Liver (tissue), 9 donors: ENCODE data around the gene HYAL1. TPM values are rescaled to one million over a fixed set of nuclear protein-coding genes. Genes with fewer than 3 reads are reported as not detected.

Experiments
- DNase-seq: peaks from one replicate; pipeline ENCODE4 v3.0.0-alpha.2; 2017; ENCODE audit warnings: low spot score
- H3K27ac ChIP-seq, 2 donors: one replicate each; pipeline ENCODE4 v1.7.0; 2013; ENCODE audit warnings: inconsistent platforms in 2 of 2, low read length in 2 of 2, control low read depth in 1 of 2, low read depth in 1 of 2, mild to moderate bottlenecking in 1 of 2
- H3K27me3 ChIP-seq, 4 donors: one replicate each; pipeline versions ENCODE4 v1.6.1 to v1.7.0; 2013; ENCODE audit warnings: low read length in 3 of 4, inconsistent platforms in 1 of 4, mild to moderate bottlenecking in 1 of 4, moderate library complexity in 1 of 4; ENCODE audit not compliant: control insufficient read depth in 4 of 4, insufficient read depth in 4 of 4
- H3K36me3 ChIP-seq, 4 donors: one replicate each; pipeline versions ENCODE4 v1.6.1 to v1.7.0; 2013; ENCODE audit warnings: low read length in 3 of 4, mild to moderate bottlenecking in 3 of 4, low read depth in 1 of 4, moderate library complexity in 1 of 4; ENCODE audit not compliant: control insufficient read depth in 4 of 4, insufficient read depth in 3 of 4
- H3K4me1 ChIP-seq, 4 donors: one replicate each; pipeline versions ENCODE4 v1.6.1 to v1.7.0; 2013; ENCODE audit warnings: low read length in 3 of 4, mild to moderate bottlenecking in 3 of 4, moderate library complexity in 1 of 4; ENCODE audit not compliant: control insufficient read depth in 4 of 4, insufficient read depth in 4 of 4
- H3K4me3 ChIP-seq, 3 donors: one replicate each; pipeline versions ENCODE4 v1.6.1 to v1.7.0; 2013; ENCODE audit warnings: low read length in 3 of 3, control low read depth in 1 of 3, low read depth in 1 of 3, mild to moderate bottlenecking in 1 of 3
- H3K9ac ChIP-seq, 2 donors: one replicate each; pipeline ENCODE4 v1.7.0; 2013; ENCODE audit warnings: low read length in 2 of 2, mild to moderate bottlenecking in 2 of 2, moderate library complexity in 2 of 2, control low read depth in 1 of 2, low read depth in 1 of 2
- H3K9me3 ChIP-seq, 4 donors: one replicate each; pipeline versions ENCODE4 v1.6.1 to v1.7.0; 2013; ENCODE audit warnings: low read length in 3 of 4; ENCODE audit not compliant: control insufficient read depth in 4 of 4
- EGR1 ChIP-seq, 2 donors: IDR thresholded peaks; 2 replicates each; pipeline ENCODE4 v1.6.1; 2016 to 2018; ENCODE audit warnings: antibody characterized with exemption in 2 of 2, low read depth in 2 of 2
- FOXA1 ChIP-seq: IDR thresholded peaks from 2 replicates; pipeline ENCODE4 v1.6.1; 2016; ENCODE audit warnings: antibody characterized with exemption
- FOXA2 ChIP-seq: IDR thresholded peaks from 2 replicates; pipeline ENCODE4 v1.6.1; 2016; ENCODE audit warnings: antibody characterized with exemption
- GABPA ChIP-seq, 2 donors: IDR thresholded peaks in 1 of 2; conservative IDR thresholded peaks in 1 of 2; 2 replicates each; pipeline ENCODE4 v1.6.1; 2016; ENCODE audit warnings: antibody characterized with exemption in 2 of 2, mild to moderate bottlenecking in 1 of 2, moderate library complexity in 1 of 2
- HNF4A ChIP-seq, 2 donors: conservative IDR thresholded peaks; 2 replicates each; pipeline ENCODE4 v1.6.1; 2016; ENCODE audit warnings: antibody characterized with exemption in 2 of 2, mild to moderate bottlenecking in 2 of 2
- HNF4G ChIP-seq: IDR thresholded peaks from 2 replicates; pipeline ENCODE4 v1.6.1; 2016; ENCODE audit warnings: antibody characterized with exemption
- JUND ChIP-seq, 2 donors: IDR thresholded peaks; 2 replicates each; pipeline ENCODE4 v1.6.1; 2016; ENCODE audit warnings: antibody characterized with exemption in 2 of 2
- NR2F2 ChIP-seq: IDR thresholded peaks from 2 replicates; pipeline ENCODE4 v1.6.1; 2016; ENCODE audit warnings: antibody characterized with exemption
- RAD21 ChIP-seq, 2 donors: IDR thresholded peaks; 2 replicates each; pipeline ENCODE4 v1.6.1; 2016; ENCODE audit warnings: antibody characterized with exemption in 2 of 2, mild to moderate bottlenecking in 2 of 2
- RXRA ChIP-seq, 2 donors: IDR thresholded peaks; 2 replicates each; pipeline ENCODE4 v1.6.1; 2017 to 2018; ENCODE audit warnings: antibody characterized with exemption in 2 of 2, mild to moderate bottlenecking in 1 of 2
- SP1 ChIP-seq: IDR thresholded peaks from 2 replicates; pipeline ENCODE4 v1.6.1; 2018; ENCODE audit warnings: antibody characterized with exemption, mild to moderate bottlenecking
- TAF1 ChIP-seq: conservative IDR thresholded peaks from 2 replicates; pipeline ENCODE4 v1.6.1; 2016; ENCODE audit warnings: antibody characterized with exemption, mild to moderate bottlenecking
- YY1 ChIP-seq: IDR thresholded peaks from 2 replicates; pipeline ENCODE4 v1.6.1; 2016; ENCODE audit warnings: antibody characterized with exemption, mild to moderate bottlenecking
- WGBS: extraction: QIAGEN DNeasy Blood & Tissue Kit; methylation state at CpG from one replicate; pipeline ENCODE4 v1.1.7; 2013; 5-methylcytosine and 5-hydroxymethylcytosine counted together
- polyA plus RNA-seq, 2 donors: library from polyadenylated mRNA; stranded (reverse) in 1 of 2; unstranded in 1 of 2; fragments of 200-250 nt in 1 of 2; fragments of >200 nt in 1 of 2; fragmentation: Nextera tagmentation in 1 of 2; extraction: Ambion mirVana in 1 of 2; gene quantifications; one replicate each; pipeline versions ENCODE4 v1.2.1 to v1.2.3, GENCODE V29; 2013 to 2015
- total RNA-seq, 2 donors: library from RNA; depleted of rRNA; stranded (reverse); fragments of >200 nt; gene quantifications; one replicate each; pipeline ENCODE4 v1.2.3, GENCODE V29; 2014
- TF ChIP-seq, protein P1 (sequence below): IDR thresholded peaks from 2 replicates; pipeline ENCODE4 v1.6.1; 2016; ENCODE audit warnings: antibody characterized with exemption
- TF ChIP-seq, protein P2 (sequence below): IDR thresholded peaks from 2 replicates; pipeline ENCODE4 v1.6.1; 2016; ENCODE audit warnings: antibody characterized with exemption, mild to moderate bottlenecking
- TF ChIP-seq, protein P3 (sequence below): fragments of 150-350 bp; IDR thresholded peaks from 2 replicates; pipeline ENCODE4 v1.5.1; 2017; ENCODE audit warnings: improper control_type of control experiment, low read depth, low read length; ENCODE audit not compliant: missing input control
- TF ChIP-seq, protein P4 (sequence below): IDR thresholded peaks from 2 replicates; pipeline ENCODE4 v1.6.1; 2016; ENCODE audit warnings: antibody characterized with exemption
- TF ChIP-seq, protein P5 (sequence below): IDR thresholded peaks from 2 replicates; pipeline ENCODE4 v1.6.1; 2016; ENCODE audit warnings: antibody characterized with exemption
- donor health status: healthy.
- donor health status: healthy.
- donor health status: healthy.
- donor health status: healthy.
- donor health status: healthy.

Gene HYAL1
- total and polyA plus RNA-seq, 4 donors = 82.3 to 156 (median 121) TPM

DNA sequence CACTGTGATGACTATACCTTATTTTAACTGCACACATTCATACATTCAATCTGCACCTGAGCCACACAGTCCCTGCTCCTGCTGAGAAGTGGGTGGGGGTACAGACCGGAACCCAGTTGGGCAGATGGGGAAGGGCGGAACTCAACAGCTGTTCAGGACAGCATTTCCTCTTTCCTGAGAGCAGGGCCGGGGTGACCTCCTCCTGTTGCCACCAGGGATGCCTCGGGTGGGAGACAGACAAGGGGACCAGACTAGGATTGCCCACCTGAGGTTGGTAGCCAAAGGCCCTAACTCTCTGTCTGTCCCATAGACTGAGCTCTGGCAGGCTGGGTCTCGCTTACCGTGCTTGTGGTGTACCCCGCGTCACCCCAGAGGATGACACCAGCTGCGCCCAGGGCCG lies 15.2 kb upstream of the HYAL1 start:
- Histone ChIP-seq H3K27me3 (no peaks in the 10 kb centered on the region), H3K27ac (no peak overlapping the region), H3K4me3 (no peak overlapping the region), H3K36me3 (peaks cover 0 to 10% (median 2%) of the 10 kb centered on the region in 4 donors), H3K9me3 (no peaks in the 10 kb centered on the region), H3K9ac (no peak overlapping the region), H3K4me1 (peaks cover 15 to 48% (median 40%) of the 10 kb centered on the region in 4 donors)
- WGBS = 83% methylated on average over 10 of the region's 10 CpGs
- TF ChIP-seq FOXA2 (no peak), HNF4A (conservative IDR thresholded peaks at IDR 0.05) (no peak), RXRA (IDR thresholded peaks at IDR 0.05) (no peak), RAD21 (IDR thresholded peaks at IDR 0.05) (no peak), FOXA1 (no peak), HNF4G (no peak), NR2F2 (no peak), JUND (IDR thresholded peaks at IDR 0.05) (no peak), YY1 (no peak), EGR1 (IDR thresholded peaks at IDR 0.05; ENCODE audit: low read depth in 2 of 2) (no peak), GABPA (IDR thresholded peaks at IDR 0.05 in 1 of 2, conservative IDR thresholded peaks at IDR 0.05 in 1 of 2) (no peak)
- TF ChIP-seq, protein P1, sequence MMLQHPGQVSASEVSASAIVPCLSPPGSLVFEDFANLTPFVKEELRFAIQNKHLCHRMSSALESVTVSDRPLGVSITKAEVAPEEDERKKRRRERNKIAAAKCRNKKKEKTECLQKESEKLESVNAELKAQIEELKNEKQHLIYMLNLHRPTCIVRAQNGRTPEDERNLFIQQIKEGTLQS = no peak
- TF ChIP-seq, protein P2, sequence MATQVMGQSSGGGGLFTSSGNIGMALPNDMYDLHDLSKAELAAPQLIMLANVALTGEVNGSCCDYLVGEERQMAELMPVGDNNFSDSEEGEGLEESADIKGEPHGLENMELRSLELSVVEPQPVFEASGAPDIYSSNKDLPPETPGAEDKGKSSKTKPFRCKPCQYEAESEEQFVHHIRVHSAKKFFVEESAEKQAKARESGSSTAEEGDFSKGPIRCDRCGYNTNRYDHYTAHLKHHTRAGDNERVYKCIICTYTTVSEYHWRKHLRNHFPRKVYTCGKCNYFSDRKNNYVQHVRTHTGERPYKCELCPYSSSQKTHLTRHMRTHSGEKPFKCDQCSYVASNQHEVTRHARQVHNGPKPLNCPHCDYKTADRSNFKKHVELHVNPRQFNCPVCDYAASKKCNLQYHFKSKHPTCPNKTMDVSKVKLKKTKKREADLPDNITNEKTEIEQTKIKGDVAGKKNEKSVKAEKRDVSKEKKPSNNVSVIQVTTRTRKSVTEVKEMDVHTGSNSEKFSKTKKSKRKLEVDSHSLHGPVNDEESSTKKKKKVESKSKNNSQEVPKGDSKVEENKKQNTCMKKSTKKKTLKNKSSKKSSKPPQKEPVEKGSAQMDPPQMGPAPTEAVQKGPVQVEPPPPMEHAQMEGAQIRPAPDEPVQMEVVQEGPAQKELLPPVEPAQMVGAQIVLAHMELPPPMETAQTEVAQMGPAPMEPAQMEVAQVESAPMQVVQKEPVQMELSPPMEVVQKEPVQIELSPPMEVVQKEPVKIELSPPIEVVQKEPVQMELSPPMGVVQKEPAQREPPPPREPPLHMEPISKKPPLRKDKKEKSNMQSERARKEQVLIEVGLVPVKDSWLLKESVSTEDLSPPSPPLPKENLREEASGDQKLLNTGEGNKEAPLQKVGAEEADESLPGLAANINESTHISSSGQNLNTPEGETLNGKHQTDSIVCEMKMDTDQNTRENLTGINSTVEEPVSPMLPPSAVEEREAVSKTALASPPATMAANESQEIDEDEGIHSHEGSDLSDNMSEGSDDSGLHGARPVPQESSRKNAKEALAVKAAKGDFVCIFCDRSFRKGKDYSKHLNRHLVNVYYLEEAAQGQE = no peak
- TF ChIP-seq, protein P3, sequence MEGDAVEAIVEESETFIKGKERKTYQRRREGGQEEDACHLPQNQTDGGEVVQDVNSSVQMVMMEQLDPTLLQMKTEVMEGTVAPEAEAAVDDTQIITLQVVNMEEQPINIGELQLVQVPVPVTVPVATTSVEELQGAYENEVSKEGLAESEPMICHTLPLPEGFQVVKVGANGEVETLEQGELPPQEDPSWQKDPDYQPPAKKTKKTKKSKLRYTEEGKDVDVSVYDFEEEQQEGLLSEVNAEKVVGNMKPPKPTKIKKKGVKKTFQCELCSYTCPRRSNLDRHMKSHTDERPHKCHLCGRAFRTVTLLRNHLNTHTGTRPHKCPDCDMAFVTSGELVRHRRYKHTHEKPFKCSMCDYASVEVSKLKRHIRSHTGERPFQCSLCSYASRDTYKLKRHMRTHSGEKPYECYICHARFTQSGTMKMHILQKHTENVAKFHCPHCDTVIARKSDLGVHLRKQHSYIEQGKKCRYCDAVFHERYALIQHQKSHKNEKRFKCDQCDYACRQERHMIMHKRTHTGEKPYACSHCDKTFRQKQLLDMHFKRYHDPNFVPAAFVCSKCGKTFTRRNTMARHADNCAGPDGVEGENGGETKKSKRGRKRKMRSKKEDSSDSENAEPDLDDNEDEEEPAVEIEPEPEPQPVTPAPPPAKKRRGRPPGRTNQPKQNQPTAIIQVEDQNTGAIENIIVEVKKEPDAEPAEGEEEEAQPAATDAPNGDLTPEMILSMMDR = no peak
- TF ChIP-seq, protein P4, sequence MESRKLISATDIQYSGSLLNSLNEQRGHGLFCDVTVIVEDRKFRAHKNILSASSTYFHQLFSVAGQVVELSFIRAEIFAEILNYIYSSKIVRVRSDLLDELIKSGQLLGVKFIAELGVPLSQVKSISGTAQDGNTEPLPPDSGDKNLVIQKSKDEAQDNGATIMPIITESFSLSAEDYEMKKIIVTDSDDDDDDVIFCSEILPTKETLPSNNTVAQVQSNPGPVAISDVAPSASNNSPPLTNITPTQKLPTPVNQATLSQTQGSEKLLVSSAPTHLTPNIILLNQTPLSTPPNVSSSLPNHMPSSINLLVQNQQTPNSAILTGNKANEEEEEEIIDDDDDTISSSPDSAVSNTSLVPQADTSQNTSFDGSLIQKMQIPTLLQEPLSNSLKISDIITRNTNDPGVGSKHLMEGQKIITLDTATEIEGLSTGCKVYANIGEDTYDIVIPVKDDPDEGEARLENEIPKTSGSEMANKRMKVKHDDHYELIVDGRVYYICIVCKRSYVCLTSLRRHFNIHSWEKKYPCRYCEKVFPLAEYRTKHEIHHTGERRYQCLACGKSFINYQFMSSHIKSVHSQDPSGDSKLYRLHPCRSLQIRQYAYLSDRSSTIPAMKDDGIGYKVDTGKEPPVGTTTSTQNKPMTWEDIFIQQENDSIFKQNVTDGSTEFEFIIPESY = no peak
- DNase-seq = no peak

DNA sequence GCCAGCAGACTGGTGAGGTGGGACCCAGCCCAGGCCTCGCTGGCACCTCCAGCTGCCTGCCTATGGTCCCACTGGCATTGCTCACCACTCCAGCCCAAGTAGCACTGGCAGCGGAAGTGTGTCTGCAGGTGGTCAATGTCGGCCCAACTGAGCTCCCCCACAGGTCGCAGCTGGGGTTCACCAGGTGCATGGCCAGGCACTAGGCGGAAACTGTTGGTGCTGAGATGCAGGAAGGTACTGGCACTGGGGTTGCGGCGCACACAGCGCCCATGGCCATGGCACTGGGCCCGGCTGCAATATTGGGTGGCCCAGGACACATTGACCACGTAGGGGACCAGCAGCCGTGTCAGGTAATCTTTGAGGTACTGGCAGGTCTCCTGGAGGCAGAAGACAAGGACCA lies 14.8 kb upstream of the HYAL1 start:
- peaks cover 0 to 10% (median 2%) of the 10 kb centered on the region in 4 donors for H3K36me3 ChIP-seq
- DNase-seq = no peak
- H3K9ac ChIP-seq = no peak overlapping the region
- no peak overlapping the region for H3K27ac ChIP-seq
- no peaks in the 10 kb centered on the region for H3K9me3 ChIP-seq
- TF ChIP-seq HNF4G = no peak
- TF ChIP-seq, protein P5, sequence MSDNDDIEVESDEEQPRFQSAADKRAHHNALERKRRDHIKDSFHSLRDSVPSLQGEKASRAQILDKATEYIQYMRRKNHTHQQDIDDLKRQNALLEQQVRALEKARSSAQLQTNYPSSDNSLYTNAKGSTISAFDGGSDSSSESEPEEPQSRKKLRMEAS = no peak
- TF ChIP-seq RAD21 (IDR thresholded peaks at IDR 0.05) = no peak
- TF ChIP-seq, protein P1 = no peak
- TF ChIP-seq JUND (IDR thresholded peaks at IDR 0.05) = no peak
- TF ChIP-seq RXRA (IDR thresholded peaks at IDR 0.05) = no peak
- TF ChIP-seq, protein P3 = no peak
- no peak for TF ChIP-seq HNF4A (conservative IDR thresholded peaks at IDR 0.05)
- no peak for TF ChIP-seq TAF1
- TF ChIP-seq, protein P2 = no peak
- TF ChIP-seq SP1 = no peak
- TF ChIP-seq FOXA1 = no peak
- peaks cover 15 to 44% (median 36%) of the 10 kb centered on the region in 4 donors for H3K4me1 ChIP-seq
- no peak overlapping the region for H3K4me3 ChIP-seq
- H3K27me3 ChIP-seq = no peaks in the 10 kb centered on the region
- WGBS = 81% methylated on average over 11 of the region's 11 CpGs
